ENCODE results near the gene ARHGAP31.

ARHGAP31 gene

GRCh38 chr3:119293105-119293870 is 895 bp upstream of the ARHGAP31 start:
- peak overlapping the region; percentile 59 for H3K4me3 ChIP-seq (ENCODE audit: low read depth, low read length)
- no peak for TF ChIP-seq POLR2A (IDR thresholded peaks at IDR 0.05; ENCODE audit: extremely low read depth, insufficient read length)
- TF ChIP-seq CTCF (IDR thresholded peaks at IDR 0.05; ENCODE audit: low read depth, low read length): no peak
- no peak for TF ChIP-seq MYC (IDR thresholded peaks at IDR 0.05; ENCODE audit: low read depth, low read length)
- no peak for TF ChIP-seq MAX (IDR thresholded peaks at IDR 0.05; ENCODE audit: low read depth, low read length)
- DNase-seq (ENCODE audit: low read depth): no peak

- TF ChIP-seq MYC (IDR thresholded peaks at IDR 0.05; ENCODE audit: low read depth, low read length) (no peak), POLR2A (IDR thresholded peaks at IDR 0.05; ENCODE audit: extremely low read depth, insufficient read length) (peak; percentile 2)
- DNase-seq (ENCODE audit: low read depth): peak; percentile 61
- H3K4me3 ChIP-seq (ENCODE audit: low read depth, low read length): peak overlapping the region; percentile 59
Measured at GRCh38 chr3:119294696-119295671, 801 bp downstream of the ARHGAP31 start.

GRCh38 chr3:119295816-119296726 is 1.9 kb downstream of the ARHGAP31 start:
- no peak for DNase-seq (ENCODE audit: low read depth)
- TF ChIP-seq CTCF (IDR thresholded peaks at IDR 0.05; ENCODE audit: low read depth, low read length) (no peak), MAX (IDR thresholded peaks at IDR 0.05; ENCODE audit: low read depth, low read length) (no peak), MYC (IDR thresholded peaks at IDR 0.05; ENCODE audit: low read depth, low read length) (no peak), POLR2A (IDR thresholded peaks at IDR 0.05; ENCODE audit: extremely low read depth, insufficient read length) (no peak)

GRCh38 chr3:119296727-119297122 is 2.5 kb downstream of the ARHGAP31 start:
- DNase-seq (ENCODE audit: low read depth): no peak
- no peak overlapping the region for H3K4me3 ChIP-seq (ENCODE audit: low read depth, low read length)
- TF ChIP-seq MYC (IDR thresholded peaks at IDR 0.05; ENCODE audit: low read depth, low read length): no peak
- TF ChIP-seq POLR2A (IDR thresholded peaks at IDR 0.05; ENCODE audit: extremely low read depth, insufficient read length): no peak
- TF ChIP-seq MAX (IDR thresholded peaks at IDR 0.05; ENCODE audit: low read depth, low read length): no peak
- no peak for TF ChIP-seq CTCF (IDR thresholded peaks at IDR 0.05; ENCODE audit: low read depth, low read length)

More at GRCh38 chr3:119295816-119296726, 1.9 kb downstream of the ARHGAP31 start:
- no peak overlapping the region for H3K4me3 ChIP-seq (ENCODE audit: low read depth, low read length)

GRCh38 chr3:119297169-119297568 is 3.0 kb downstream of the ARHGAP31 start:
- H3K4me3 ChIP-seq (ENCODE audit: low read depth, low read length): no peak overlapping the region
- no peak for DNase-seq (ENCODE audit: low read depth)
- TF ChIP-seq POLR2A (IDR thresholded peaks at IDR 0.05; ENCODE audit: extremely low read depth, insufficient read length): no peak
- TF ChIP-seq CTCF (IDR thresholded peaks at IDR 0.05; ENCODE audit: low read depth, low read length): no peak
- TF ChIP-seq MAX (IDR thresholded peaks at IDR 0.05; ENCODE audit: low read depth, low read length): no peak
- no peak for TF ChIP-seq MYC (IDR thresholded peaks at IDR 0.05; ENCODE audit: low read depth, low read length)
